RKO (cell line): ENCODE data around the gene KMT2A.
"Not testable (repeated sequence)": the region's sequence is repeated elsewhere in the genome, so short reads cannot be mapped to it uniquely, and the experiment has no call there.

ENCODE experiments used
- DNase-seq: peaks from one replicate; pipeline ENCODE4 v3.0.0-alpha.2; 2016; ENCODE audit warnings: low spot score

The KMT2A gene

GRCh38 chr11:118435290-118435892 lies 901 bp upstream of the KMT2A start:
- peak; percentile 70 for DNase-seq

- DNase-seq: peak; percentile 54
Observed at GRCh38 chr11:118436639-118437207, 431 bp downstream of the KMT2A start.

- peak; percentile 62 for DNase-seq
Observed at GRCh38 chr11:118437208-118438125, 1.2 kb downstream of the KMT2A start.

- peak; percentile 86 for DNase-seq
Observed at GRCh38 chr11:118438314-118438931, 2.1 kb downstream of the KMT2A start.

GRCh38 chr11:118439646-118440045 lies 3.4 kb downstream of the KMT2A start:
- DNase-seq: no peak

GRCh38 chr11:118441770-118442275 lies 5.5 kb downstream of the KMT2A start:
- DNase-seq: no peak

- DNase-seq: no peak
Observed at GRCh38 chr11:118442301-118442700, 6.0 kb downstream of the KMT2A start.

GRCh38 chr11:118442908-118443589 lies 6.8 kb downstream of the KMT2A start:
- DNase-seq: no peak

- DNase-seq: no peak
Observed at GRCh38 chr11:118443590-118444218, 7.4 kb downstream of the KMT2A start.

- no peak for DNase-seq
Observed at GRCh38 chr11:118447423-118447822, 11.1 kb downstream of the KMT2A start.

GRCh38 chr11:118448294-118448693 lies 12.0 kb downstream of the KMT2A start:
- no peak for DNase-seq

- DNase-seq: no peak
Observed at GRCh38 chr11:118449316-118449918, 13.1 kb downstream of the KMT2A start.

- DNase-seq: no peak
Observed at GRCh38 chr11:118450451-118450850, 14.2 kb downstream of the KMT2A start.

GRCh38 chr11:118462178-118462577 lies 25.9 kb downstream of the KMT2A start:
- no peak for DNase-seq

- DNase-seq: not testable (repeated sequence)
Observed at GRCh38 chr11:118468968-118469367, 32.7 kb downstream of the KMT2A start.

GRCh38 chr11:118471030-118471429 lies 34.7 kb downstream of the KMT2A start:
- DNase-seq: no peak

GRCh38 chr11:118473537-118473936 lies 37.2 kb downstream of the KMT2A start:
- no peak for DNase-seq

GRCh38 chr11:118476676-118477075 lies 40.4 kb downstream of the KMT2A start:
- no peak for DNase-seq

- DNase-seq: not testable (repeated sequence)
Observed at GRCh38 chr11:118481238-118481637, 44.9 kb downstream of the KMT2A start.

GRCh38 chr11:118484405-118484804 lies 48.1 kb downstream of the KMT2A start:
- DNase-seq: no peak

- DNase-seq: peak; percentile 20
Observed at GRCh38 chr11:118485273-118485672, 49.0 kb downstream of the KMT2A start.
